Fibroblast of pulmonary artery (primary cell): Measurements from ENCODE around the gene ZFP62.

Experiments
- DNase-seq: peaks from one replicate; pipeline ENCODE4 v3.0.0-alpha.2; 2010; ENCODE audit warnings: low read depth
- H3K4me3 ChIP-seq: replicated peaks from 2 replicates; pipeline ENCODE4 v1.5.1; 2011; ENCODE audit warnings: low read depth, mild to moderate bottlenecking, control low read depth, low read length, moderate library complexity
- TF ChIP-seq, protein P1 (sequence below): IDR thresholded peaks from 2 replicates; pipeline ENCODE4 v1.5.1; 2011; ENCODE audit warnings: mild to moderate bottlenecking, control low read depth, low read length, inconsistent platforms; ENCODE audit errors: missing control alignments

The ZFP62 gene

GRCh38 chr5:180802325-180803180 lies 58.5 kb downstream of the ZFP62 start, which contains the start of gene MGAT1:
Gene MGAT1 (minus strand): TSS chr5:180802806. CDS start chr5:180792971, 9,835 bp downstream.
- DNase-seq = peak; percentile 91
- peak within 1 kb of the TSS; percentile 92 for H3K4me3 ChIP-seq
- TF ChIP-seq, protein P1, sequence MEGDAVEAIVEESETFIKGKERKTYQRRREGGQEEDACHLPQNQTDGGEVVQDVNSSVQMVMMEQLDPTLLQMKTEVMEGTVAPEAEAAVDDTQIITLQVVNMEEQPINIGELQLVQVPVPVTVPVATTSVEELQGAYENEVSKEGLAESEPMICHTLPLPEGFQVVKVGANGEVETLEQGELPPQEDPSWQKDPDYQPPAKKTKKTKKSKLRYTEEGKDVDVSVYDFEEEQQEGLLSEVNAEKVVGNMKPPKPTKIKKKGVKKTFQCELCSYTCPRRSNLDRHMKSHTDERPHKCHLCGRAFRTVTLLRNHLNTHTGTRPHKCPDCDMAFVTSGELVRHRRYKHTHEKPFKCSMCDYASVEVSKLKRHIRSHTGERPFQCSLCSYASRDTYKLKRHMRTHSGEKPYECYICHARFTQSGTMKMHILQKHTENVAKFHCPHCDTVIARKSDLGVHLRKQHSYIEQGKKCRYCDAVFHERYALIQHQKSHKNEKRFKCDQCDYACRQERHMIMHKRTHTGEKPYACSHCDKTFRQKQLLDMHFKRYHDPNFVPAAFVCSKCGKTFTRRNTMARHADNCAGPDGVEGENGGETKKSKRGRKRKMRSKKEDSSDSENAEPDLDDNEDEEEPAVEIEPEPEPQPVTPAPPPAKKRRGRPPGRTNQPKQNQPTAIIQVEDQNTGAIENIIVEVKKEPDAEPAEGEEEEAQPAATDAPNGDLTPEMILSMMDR = no peak

DNA sequence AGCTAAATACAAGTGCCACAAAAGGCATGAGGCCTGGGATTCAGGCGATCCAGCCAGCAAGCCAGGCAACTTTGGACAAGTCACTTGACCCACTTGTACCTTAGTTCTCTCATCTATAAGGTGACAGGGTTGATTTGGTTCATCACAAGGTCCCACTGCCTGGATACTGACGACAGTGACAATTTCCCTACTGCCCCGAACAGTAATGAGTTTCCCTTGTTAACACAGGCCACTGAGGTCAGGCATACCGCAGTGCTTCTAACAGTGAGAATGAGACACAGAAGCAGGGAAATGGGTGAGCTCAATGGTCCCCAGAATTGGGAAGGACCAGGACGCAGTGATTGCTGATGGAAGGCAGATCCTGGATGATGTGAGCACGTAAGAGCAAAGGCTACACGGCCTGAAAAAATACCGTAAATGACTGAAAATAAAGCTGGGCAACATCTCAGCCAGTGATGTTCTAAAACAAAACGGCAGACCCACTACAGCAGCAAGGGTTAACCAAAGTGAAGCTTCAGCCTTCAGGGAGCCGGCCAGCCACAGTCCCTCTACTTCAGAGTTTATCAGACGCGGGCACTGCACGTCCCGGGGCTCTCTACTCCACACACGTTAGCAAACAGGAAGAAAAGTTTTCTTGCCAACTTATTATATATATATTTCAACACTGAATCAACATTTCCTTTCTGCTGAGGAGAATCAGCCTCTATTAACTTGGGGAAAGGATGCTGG lies 59.3 kb downstream of the ZFP62 start:
- DNase-seq = no peak

GRCh38 chr5:180799902-180800801 lies 60.9 kb downstream of the ZFP62 start:
- TF ChIP-seq, protein P1 = peak; percentile 10
- peak; percentile 58 for DNase-seq
- peak overlapping the region; percentile 21 for H3K4me3 ChIP-seq

More for the DNA sequence above, 59.3 kb downstream of the ZFP62 start:
- H3K4me3 ChIP-seq = peak overlapping the region; percentile 92
- TF ChIP-seq, protein P1 = no peak

- DNase-seq = no peak
- no peak overlapping the region for H3K4me3 ChIP-seq
- TF ChIP-seq, protein P1 = peak; percentile 20
Measured at GRCh38 chr5:180799194-180799593, 61.9 kb downstream of the ZFP62 start.

- TF ChIP-seq, protein P1 = no peak
- H3K4me3 ChIP-seq = no peak overlapping the region
Measured at GRCh38 chr5:180798193-180798592, 62.9 kb downstream of the ZFP62 start.

More at GRCh38 chr5:180798193-180798592, 62.9 kb downstream of the ZFP62 start:
- no peak for DNase-seq
